Coronary artery (tissue), 2 donors: ENCODE data around the gene INPP5A.

Source experiments
- DNase-seq: peaks from one replicate; pipeline ENCODE4 v3.0.0-alpha.2; 2017; ENCODE audit warnings: low spot score
- H3K27ac ChIP-seq, 2 donors: fragments of 200-600 bp; sonication (generic); one replicate each; pipeline ENCODE4 v1.5.1; 2016 to 2019
- H3K4me3 ChIP-seq: fragments of 200-600 bp; sonication (generic); 2 replicates; pipeline ENCODE4 v1.5.1; 2016; ENCODE audit warnings: mild to moderate bottlenecking, moderate library complexity
- TF ChIP-seq, protein P1 (sequence below): fragments of 200-600 bp; sonication (generic); IDR thresholded peaks from one replicate; pipeline ENCODE4 v1.5.1; 2019; ENCODE audit warnings: antibody characterized with exemption

INPP5A gene

DNA sequence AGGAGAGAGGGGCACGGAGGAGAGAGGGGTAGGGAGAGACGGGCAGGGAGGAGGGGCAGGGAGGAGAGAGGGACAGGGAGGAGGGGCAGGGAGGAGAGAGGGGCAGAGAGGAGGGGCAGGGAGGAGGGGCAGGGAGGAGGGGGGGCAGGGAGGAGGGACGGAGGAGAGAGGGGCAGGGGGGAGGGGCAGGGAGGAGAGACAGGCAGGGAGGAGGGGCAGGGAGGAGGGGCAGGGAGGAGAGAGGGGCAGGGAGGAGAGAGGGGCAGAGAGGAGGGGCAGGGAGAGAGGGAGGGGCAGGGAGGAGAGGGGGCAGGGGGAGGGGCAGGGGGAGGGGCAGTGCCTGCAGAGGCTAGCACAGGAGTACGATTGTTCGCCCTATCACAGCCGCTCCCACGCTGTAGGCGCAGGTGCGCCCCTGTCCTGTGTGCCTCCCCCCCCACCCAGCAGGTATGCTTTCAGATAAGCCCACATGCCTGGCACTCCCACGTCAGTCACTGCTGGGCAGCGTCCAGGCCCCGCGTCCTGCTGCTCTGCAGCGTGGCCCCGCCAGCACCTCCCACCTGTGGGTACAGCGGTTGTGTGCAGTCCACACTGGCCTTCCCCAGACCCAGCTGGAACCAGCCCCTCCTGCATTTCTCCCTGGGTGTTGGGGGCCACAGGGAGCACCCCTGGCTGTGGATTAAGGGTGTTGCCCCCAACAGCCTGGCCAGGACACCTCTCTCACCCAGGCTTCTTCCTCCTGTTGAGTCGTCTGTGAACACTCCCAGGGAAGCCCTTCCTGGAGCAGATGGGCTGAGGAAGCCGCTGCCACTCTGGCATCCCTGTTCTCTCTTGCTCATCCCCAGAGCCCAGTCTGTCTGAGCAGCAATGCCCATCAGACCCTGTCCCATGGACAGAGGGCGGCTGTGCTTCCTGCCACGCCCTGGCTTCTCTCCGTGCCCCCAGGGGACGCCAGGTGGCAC lies 237.6 kb downstream of the INPP5A start:
- H3K27ac ChIP-seq, result no peak overlapping the region

DNA sequence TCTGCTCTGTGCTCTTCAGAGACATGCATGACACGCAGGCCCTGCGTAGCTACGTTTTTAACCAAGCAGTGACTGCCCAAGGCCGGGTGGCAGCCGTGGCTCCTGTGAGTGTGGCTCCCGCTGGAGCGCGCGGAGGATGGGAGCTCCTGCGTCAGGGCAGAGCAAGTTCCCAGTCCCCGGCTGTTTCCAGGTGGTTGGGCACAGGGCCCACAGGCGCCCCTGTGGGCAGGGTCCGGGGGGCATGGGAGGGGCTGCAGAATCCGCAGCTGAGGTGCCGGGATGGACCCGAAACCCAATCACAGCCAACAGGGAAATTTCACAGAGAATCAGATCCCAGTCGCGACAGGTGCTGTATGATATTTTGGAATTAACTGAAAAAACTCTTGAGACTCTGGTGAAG lies 238.6 kb downstream of the INPP5A start:
- no peak overlapping the region for H3K4me3 ChIP-seq
- no peak for DNase-seq
- no peak overlapping the region for H3K27ac ChIP-seq
- TF ChIP-seq, protein P1, sequence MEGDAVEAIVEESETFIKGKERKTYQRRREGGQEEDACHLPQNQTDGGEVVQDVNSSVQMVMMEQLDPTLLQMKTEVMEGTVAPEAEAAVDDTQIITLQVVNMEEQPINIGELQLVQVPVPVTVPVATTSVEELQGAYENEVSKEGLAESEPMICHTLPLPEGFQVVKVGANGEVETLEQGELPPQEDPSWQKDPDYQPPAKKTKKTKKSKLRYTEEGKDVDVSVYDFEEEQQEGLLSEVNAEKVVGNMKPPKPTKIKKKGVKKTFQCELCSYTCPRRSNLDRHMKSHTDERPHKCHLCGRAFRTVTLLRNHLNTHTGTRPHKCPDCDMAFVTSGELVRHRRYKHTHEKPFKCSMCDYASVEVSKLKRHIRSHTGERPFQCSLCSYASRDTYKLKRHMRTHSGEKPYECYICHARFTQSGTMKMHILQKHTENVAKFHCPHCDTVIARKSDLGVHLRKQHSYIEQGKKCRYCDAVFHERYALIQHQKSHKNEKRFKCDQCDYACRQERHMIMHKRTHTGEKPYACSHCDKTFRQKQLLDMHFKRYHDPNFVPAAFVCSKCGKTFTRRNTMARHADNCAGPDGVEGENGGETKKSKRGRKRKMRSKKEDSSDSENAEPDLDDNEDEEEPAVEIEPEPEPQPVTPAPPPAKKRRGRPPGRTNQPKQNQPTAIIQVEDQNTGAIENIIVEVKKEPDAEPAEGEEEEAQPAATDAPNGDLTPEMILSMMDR, result no peak

More for the DNA sequence above, 237.6 kb downstream of the INPP5A start:
- TF ChIP-seq, protein P1, result no peak
- H3K4me3 ChIP-seq, result no peak overlapping the region
- no peak for DNase-seq

DNA sequence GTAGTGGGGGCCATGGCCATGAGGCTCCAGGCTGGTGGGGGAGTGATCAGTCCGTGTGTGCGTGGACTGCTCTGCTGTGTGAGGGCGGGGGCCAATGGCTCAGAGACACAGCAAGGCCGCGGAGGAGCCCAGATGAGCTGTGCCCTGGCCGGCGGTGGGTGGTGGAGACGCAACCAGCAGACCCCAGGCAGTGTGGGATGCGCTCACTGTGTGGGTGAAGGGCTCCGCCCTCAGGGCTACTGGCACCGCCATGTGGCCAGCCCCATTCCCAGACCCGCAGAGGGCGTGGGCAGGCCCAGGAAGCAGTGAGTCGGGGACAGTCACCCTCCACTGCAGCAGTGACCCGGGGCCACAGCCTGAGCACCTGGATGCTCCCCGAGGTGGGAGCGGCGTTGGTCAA lies 239.2 kb downstream of the INPP5A start:
- TF ChIP-seq, protein P1, result no peak
- Histone ChIP-seq H3K4me3 (no peak overlapping the region), H3K27ac (no peak overlapping the region)
- DNase-seq, result no peak

DNA sequence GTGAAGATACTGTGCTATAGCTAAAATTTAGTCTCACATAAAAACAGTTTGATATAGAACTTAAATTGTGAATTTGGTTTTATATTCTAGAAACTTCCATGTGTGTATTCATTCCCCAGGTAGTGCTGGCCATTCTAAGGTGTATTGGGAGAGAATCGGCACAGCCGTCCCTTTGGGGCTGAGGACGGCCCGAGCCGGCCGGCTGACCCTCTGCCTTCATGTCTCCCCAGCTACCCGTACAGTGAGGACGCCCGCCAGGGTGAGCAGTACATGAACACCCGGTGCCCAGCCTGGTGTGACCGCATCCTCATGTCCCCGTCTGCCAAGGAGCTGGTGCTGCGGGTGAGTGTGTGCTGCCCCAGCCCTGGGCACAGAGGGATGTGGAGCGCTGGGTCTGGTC lies 239.9 kb downstream of the INPP5A start:
- DNase-seq, result no peak
- H3K4me3 ChIP-seq, result no peak overlapping the region
- no peak overlapping the region for H3K27ac ChIP-seq
- TF ChIP-seq, protein P1, result no peak

DNA sequence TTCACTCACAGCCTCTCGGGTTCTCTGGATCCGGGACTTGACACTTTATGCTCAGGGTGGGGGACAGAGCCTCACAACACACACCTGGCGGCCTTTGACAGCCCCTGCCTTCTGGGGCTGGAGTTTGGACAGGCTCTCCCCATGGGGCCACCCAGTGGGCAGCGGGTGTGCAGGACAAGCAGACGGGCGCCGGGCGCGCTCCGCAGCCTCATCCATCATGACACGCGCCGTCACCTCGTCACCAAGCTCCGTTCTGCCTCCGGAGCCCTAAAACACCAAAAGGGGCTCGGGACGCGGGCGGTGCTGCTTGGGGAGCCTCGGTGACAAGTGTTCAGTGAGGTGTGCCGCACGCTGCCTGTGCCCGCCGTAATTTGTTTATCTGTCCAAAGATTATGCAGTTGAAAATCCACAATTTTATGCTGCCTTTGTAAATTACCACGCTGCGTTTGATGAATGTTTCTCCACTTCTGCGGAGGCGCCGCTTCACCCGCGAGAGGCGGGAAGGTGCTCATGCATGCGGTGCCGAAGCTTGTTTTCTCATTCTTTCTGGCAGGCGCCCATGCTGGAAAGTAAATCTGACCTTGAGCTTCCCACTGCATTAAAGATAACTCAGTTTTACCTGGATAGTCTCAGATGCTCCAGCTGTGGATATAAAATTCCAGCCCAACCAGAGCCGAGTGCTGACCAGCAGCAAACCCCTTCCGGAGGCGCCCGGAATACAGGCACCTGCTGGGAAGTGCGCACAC lies 242.1 kb downstream of the INPP5A start:
- TF ChIP-seq, protein P1, result no peak
- H3K27ac ChIP-seq, result no peak overlapping the region
- no peak overlapping the region for H3K4me3 ChIP-seq
- no peak for DNase-seq

DNA sequence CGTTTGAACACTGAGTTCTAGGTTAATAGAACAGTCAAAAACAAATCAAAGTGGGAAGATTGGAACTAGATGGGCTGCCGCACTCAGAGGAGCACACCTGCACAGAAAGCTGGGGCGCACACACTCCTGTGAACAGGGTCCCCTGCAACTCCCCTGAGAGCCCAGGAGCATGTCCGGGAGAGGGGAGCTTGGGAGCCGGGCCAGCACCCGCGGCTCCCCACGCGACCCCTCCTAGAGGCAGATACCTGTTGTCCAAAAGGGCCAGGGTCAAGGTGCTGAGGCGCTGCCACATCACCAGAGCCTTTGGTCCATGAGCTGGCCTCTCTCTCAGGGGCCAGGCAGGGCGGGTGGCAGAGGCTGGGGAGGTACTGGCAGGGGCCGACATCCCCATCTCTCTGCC lies 242.8 kb downstream of the INPP5A start:
- DNase-seq, result no peak
- Histone ChIP-seq H3K27ac (no peak overlapping the region), H3K4me3 (no peak overlapping the region)
- TF ChIP-seq, protein P1, result no peak
